Measurements from ENCODE around the gene COL23A1.

Gene COL23A1

GRCh38 chr5:178283520-178283919, 306.7 kb downstream of the COL23A1 start:
- no peak for DNase-seq (ENCODE audit: low read depth)

- DNase-seq (ENCODE audit: low read depth): no peak
These were observed 307.8 kb downstream of the COL23A1 start for GRCh38 chr5:178282391-178282790.

GRCh38 chr5:178281331-178281730, 308.9 kb downstream of the COL23A1 start:
- no peak for DNase-seq (ENCODE audit: low read depth)

- no peak for DNase-seq (ENCODE audit: low read depth)
These were observed 309.6 kb downstream of the COL23A1 start for GRCh38 chr5:178280631-178281030.

- peak; percentile 17 for DNase-seq (ENCODE audit: low read depth)
These were observed 310.3 kb downstream of the COL23A1 start for GRCh38 chr5:178279723-178280438.

- no peak for DNase-seq (ENCODE audit: low read depth)
These were observed 311.0 kb downstream of the COL23A1 start for GRCh38 chr5:178279026-178279722.

- DNase-seq (ENCODE audit: low read depth): no peak
These were observed 311.7 kb downstream of the COL23A1 start for GRCh38 chr5:178278358-178279023.

GRCh38 chr5:178277866-178278265, 312.3 kb downstream of the COL23A1 start:
- DNase-seq (ENCODE audit: low read depth): no peak

- DNase-seq (ENCODE audit: low read depth): no peak
These were observed 312.8 kb downstream of the COL23A1 start for GRCh38 chr5:178277346-178277745.

- DNase-seq (ENCODE audit: low read depth): no peak
These were observed 315.2 kb downstream of the COL23A1 start for GRCh38 chr5:178274781-178275537.

- no peak for DNase-seq (ENCODE audit: low read depth)
These were observed 316.3 kb downstream of the COL23A1 start for GRCh38 chr5:178273665-178274541.

- no peak for DNase-seq (ENCODE audit: low read depth)
These were observed 317.2 kb downstream of the COL23A1 start for GRCh38 chr5:178273041-178273440.

GRCh38 chr5:178272591-178272990, 317.6 kb downstream of the COL23A1 start:
- no peak for DNase-seq (ENCODE audit: low read depth)

GRCh38 chr5:178271726-178272479, 318.3 kb downstream of the COL23A1 start:
- no peak for DNase-seq (ENCODE audit: low read depth)

- DNase-seq (ENCODE audit: low read depth): no peak
These were observed 319.0 kb downstream of the COL23A1 start for GRCh38 chr5:178271231-178271630.

GRCh38 chr5:178269499-178269898, 320.7 kb downstream of the COL23A1 start:
- no peak for DNase-seq (ENCODE audit: low read depth)

- DNase-seq (ENCODE audit: low read depth): no peak
These were observed 322.3 kb downstream of the COL23A1 start for GRCh38 chr5:178267876-178268275.

GRCh38 chr5:178267245-178267644, 322.9 kb downstream of the COL23A1 start:
- DNase-seq (ENCODE audit: low read depth): no peak

GRCh38 chr5:178266581-178266980, 323.6 kb downstream of the COL23A1 start:
- no peak for DNase-seq (ENCODE audit: low read depth)

GRCh38 chr5:178265746-178266145, 324.4 kb downstream of the COL23A1 start:
- no peak for DNase-seq (ENCODE audit: low read depth)

- DNase-seq (ENCODE audit: low read depth): no peak
These were observed 326.1 kb downstream of the COL23A1 start for GRCh38 chr5:178264044-178264443.
